Measurements from ENCODE around the gene MYOD1. TPM values are rescaled to one million over a fixed set of nuclear protein-coding genes. Genes with fewer than 3 reads are reported as not detected.

Gene MYOD1
- total RNA-seq, 2 experiments from 2014 or later: not detected

DNA sequence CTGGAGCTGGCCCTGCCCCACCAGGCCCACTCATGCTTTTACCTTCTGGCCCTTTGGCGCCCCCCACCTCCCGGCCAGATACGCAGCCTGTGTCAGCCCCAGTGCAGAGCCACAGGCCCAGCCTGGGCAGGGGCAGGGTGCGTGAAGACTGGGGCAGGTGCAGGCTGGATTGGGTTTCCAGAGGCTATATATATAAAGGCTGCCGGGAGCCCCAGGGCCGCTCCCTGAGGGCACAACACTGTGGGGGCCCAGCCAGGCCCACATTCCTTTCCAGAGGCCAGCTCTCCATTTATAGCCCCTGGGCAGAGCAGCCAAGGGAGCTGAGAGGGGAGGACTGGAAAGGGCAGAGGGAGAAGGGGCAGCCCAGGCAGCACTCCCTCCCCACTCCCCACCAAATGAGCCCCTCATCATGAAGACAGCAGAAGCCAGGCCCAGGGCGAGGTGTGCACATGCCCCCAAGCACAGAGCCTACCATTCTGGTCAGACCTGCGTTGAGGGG, 5.0 kb upstream of the MYOD1 start:
- H3K9me3 ChIP-seq (ENCODE audit: low read length): no peaks in the 10 kb centered on the region
- no peaks in the 10 kb centered on the region for H3K79me2 ChIP-seq (ENCODE audit: insufficient read depth, low read depth, low read length)
- DNase-seq (ENCODE audit: low spot score): no peak
- no peak for TF ChIP-seq EZH2phosphoT487 (IDR thresholded peaks at IDR 0.05; ENCODE audit: borderline replicate concordance, low read depth, low read length)
- TF ChIP-seq, protein P1, sequence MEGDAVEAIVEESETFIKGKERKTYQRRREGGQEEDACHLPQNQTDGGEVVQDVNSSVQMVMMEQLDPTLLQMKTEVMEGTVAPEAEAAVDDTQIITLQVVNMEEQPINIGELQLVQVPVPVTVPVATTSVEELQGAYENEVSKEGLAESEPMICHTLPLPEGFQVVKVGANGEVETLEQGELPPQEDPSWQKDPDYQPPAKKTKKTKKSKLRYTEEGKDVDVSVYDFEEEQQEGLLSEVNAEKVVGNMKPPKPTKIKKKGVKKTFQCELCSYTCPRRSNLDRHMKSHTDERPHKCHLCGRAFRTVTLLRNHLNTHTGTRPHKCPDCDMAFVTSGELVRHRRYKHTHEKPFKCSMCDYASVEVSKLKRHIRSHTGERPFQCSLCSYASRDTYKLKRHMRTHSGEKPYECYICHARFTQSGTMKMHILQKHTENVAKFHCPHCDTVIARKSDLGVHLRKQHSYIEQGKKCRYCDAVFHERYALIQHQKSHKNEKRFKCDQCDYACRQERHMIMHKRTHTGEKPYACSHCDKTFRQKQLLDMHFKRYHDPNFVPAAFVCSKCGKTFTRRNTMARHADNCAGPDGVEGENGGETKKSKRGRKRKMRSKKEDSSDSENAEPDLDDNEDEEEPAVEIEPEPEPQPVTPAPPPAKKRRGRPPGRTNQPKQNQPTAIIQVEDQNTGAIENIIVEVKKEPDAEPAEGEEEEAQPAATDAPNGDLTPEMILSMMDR (conservative IDR thresholded peaks at IDR 0.05; ENCODE audit: low read length): no peak
- no peak overlapping the region for H3K4me3 ChIP-seq (ENCODE audit: low read depth, low read length, poor library complexity, severe bottlenecking)
- intact Hi-C loops (cut with micrococcal nuclease; ENCODE audit: unreplicated experiment): no loop called here
- H3K36me3 ChIP-seq (ENCODE audit: insufficient read depth, low read length): no peaks in the 10 kb centered on the region
- ChIA-PET POLR2A (interaction anchor here (0.6 kb wide), 1 partner anchor 1118 kb away, joined by 4 read pairs; no protein-coding TSS in a partner anchor), CTCF (ENCODE audit: unreplicated experiment) (no interaction called here)
- H3K4me2 ChIP-seq (ENCODE audit: low read length): no peak overlapping the region
- no peaks in the 10 kb centered on the region for H3K4me1 ChIP-seq (ENCODE audit: insufficient read depth, low read length, poor library complexity, severe bottlenecking)
- no peaks in the 10 kb centered on the region for H3K9me2 ChIP-seq (ENCODE audit: insufficient read depth, low read length)
- BruUV-seq (replicated peaks): no TSS peak
- H2AFZ ChIP-seq (ENCODE audit: low read length): no peak overlapping the region
- H3K27ac ChIP-seq (ENCODE audit: low read depth, low read length, poor library complexity, severe bottlenecking): no peak overlapping the region
- H4K20me1 ChIP-seq (ENCODE audit: insufficient read depth, low read length): no peaks in the 10 kb centered on the region

DNA sequence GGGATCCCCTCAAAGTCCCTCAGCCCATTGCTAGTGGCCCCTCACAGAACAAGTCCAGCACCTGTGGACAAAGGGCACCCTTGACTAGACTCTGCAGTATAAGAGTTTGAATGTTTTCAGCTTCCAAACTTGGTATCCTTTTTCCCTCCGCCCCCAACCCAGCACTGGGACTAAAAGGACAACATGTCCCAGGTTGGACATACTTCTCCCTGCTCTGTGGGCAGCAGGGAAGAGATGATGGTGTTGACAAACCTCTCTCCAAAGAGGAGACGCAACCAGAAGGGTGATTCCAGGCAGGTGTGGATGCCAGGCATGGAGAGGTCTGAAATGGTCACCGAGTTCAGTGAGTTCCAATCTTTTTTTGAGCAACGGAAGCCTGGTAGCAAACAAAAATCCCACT, 4.5 kb upstream of the MYOD1 start:
- POLR2A ChIA-PET: no interaction called here
- DNase-seq (ENCODE audit: low spot score): no peak
- Histone ChIP-seq H4K20me1 (ENCODE audit: insufficient read depth, low read length) (no peaks in the 10 kb centered on the region), H2AFZ (ENCODE audit: low read length) (no peak overlapping the region), H3K4me1 (ENCODE audit: insufficient read depth, low read length, poor library complexity, severe bottlenecking) (no peaks in the 10 kb centered on the region), H3K4me3 (ENCODE audit: low read depth, low read length, poor library complexity, severe bottlenecking) (no peak overlapping the region), H3K9me2 (ENCODE audit: insufficient read depth, low read length) (no peaks in the 10 kb centered on the region), H3K36me3 (ENCODE audit: insufficient read depth, low read length) (no peaks in the 10 kb centered on the region), H3K79me2 (ENCODE audit: insufficient read depth, low read depth, low read length) (no peaks in the 10 kb centered on the region), H3K9me3 (ENCODE audit: low read length) (no peaks in the 10 kb centered on the region), H3K4me2 (ENCODE audit: low read length) (no peak overlapping the region), H3K27ac (ENCODE audit: low read depth, low read length, poor library complexity, severe bottlenecking) (no peak overlapping the region)
- intact Hi-C loops (cut with micrococcal nuclease; ENCODE audit: unreplicated experiment): no loop called here
- CTCF ChIA-PET (ENCODE audit: unreplicated experiment): no interaction called here
- BruUV-seq (replicated peaks): no TSS peak
- TF ChIP-seq, protein P1 (conservative IDR thresholded peaks at IDR 0.05; ENCODE audit: low read length): no peak
- no peak for TF ChIP-seq EZH2phosphoT487 (IDR thresholded peaks at IDR 0.05; ENCODE audit: borderline replicate concordance, low read depth, low read length)

DNA sequence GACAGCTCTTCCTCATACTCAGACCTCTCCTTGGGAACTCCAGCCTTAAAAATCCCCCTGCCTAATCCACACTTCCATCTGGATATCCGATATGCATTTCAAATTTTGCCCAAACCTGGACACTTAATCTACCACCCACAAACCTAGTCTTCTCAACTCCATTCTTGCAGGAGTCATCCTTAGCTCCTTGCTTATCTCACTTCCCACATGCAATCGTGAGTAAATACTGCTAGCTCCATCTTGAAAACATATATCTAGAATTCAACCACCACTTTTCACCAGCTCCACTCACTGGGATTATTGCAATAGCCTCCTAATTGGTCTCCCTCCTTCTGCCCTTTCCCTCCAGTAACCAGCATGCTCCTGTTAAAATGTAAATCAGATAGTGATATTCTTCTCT, 2.6 kb upstream of the MYOD1 start:
- no peaks in the 10 kb centered on the region for H3K9me3 ChIP-seq (ENCODE audit: low read length)
- intact Hi-C loops (cut with micrococcal nuclease; ENCODE audit: unreplicated experiment): no loop called here
- no peak overlapping the region for H2AFZ ChIP-seq (ENCODE audit: low read length)
- no peak overlapping the region for H3K4me3 ChIP-seq (ENCODE audit: low read depth, low read length, poor library complexity, severe bottlenecking)
- H3K27ac ChIP-seq (ENCODE audit: low read depth, low read length, poor library complexity, severe bottlenecking): no peak overlapping the region
- H3K79me2 ChIP-seq (ENCODE audit: insufficient read depth, low read depth, low read length): no peaks in the 10 kb centered on the region
- no peaks in the 10 kb centered on the region for H3K9me2 ChIP-seq (ENCODE audit: insufficient read depth, low read length)
- ChIA-PET POLR2A (no interaction called here), CTCF (ENCODE audit: unreplicated experiment) (no interaction called here)
- no peaks in the 10 kb centered on the region for H3K4me1 ChIP-seq (ENCODE audit: insufficient read depth, low read length, poor library complexity, severe bottlenecking)
- no TSS peak for BruUV-seq (replicated peaks)
- no peaks in the 10 kb centered on the region for H4K20me1 ChIP-seq (ENCODE audit: insufficient read depth, low read length)
- no peak for TF ChIP-seq EZH2phosphoT487 (IDR thresholded peaks at IDR 0.05; ENCODE audit: borderline replicate concordance, low read depth, low read length)
- TF ChIP-seq, protein P1 (conservative IDR thresholded peaks at IDR 0.05; ENCODE audit: low read length): no peak
- no peak overlapping the region for H3K4me2 ChIP-seq (ENCODE audit: low read length)
- DNase-seq (ENCODE audit: low spot score): no peak
- no peaks in the 10 kb centered on the region for H3K36me3 ChIP-seq (ENCODE audit: insufficient read depth, low read length)
